ENCODE results near the gene TNFSF10.

The TNFSF10 gene

GRCh38 chr3:172461530-172462138, 61.6 kb downstream of the TNFSF10 start:
- DNase-seq, result no peak

- no peak for DNase-seq
Observed at GRCh38 chr3:172456404-172456803, 66.8 kb downstream of the TNFSF10 start.

Measured in nucleus accumbens (tissue), 56 donors.